Posterior cingulate gyrus (tissue), 11 donors: ENCODE measurements around the gene RAF1.

ENCODE experiments used
- DNase-seq, 10 donors: peaks; one replicate each; pipeline versions ENCODE4 v3.0.0 to v3.0.0-alpha.2; 2020 to 2021; ENCODE audit warnings: mixed read lengths in 3 of 10
- intact Hi-C: fragments of 100-400 bp; cut with DNase I; formaldehyde crosslinking; loops from one replicate; pipeline ENCODE4 v1.15.1; 2023

The RAF1 gene

DNA sequence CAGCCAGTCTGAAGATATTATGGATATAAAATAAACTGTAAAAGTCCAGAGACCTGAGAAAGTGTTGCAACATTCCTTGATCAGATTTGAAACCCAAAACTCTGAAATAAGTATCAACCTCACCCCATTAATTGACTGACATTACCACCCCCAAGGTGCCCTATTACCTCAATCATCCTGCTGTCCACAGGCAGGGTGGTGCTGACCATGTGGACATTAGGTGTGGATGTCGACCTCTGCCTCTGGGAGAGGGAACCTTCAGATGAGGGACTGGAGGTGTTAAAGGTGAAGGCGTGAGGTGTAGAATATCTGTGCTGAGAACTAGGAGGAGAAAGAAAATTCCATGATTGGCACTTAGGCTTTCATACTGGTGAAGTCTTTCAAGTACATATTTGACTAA, 59.9 kb downstream of the RAF1 start:
- DNase-seq = no peak
- intact Hi-C loops = no loop called here

GRCh38 chr3:12601072-12601471, 62.8 kb downstream of the RAF1 start:
- intact Hi-C loops = no loop called here
- DNase-seq = no peak

DNA sequence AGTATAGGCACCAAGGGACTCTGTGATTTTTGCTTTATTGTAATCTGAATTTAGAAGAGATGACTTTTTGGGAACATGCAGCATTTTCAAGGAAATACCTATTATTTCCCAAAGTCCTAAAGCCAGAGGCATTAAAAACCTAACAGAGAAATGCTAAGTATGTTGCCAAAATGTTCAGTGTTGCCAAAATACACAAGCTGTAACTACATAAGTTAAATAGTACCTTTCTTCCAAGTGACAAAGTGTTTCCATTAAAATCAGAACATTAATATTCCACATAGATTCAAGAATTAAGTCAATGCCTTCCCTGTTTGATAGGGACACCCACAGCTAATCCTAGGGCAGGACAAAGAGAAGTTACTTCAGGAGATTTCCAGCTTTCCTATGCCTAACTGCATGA, 65.0 kb downstream of the RAF1 start:
- no peak for DNase-seq
- intact Hi-C loops = no loop called here

- intact Hi-C loops = no loop called here
- DNase-seq = peak in 1 of 10 donors; percentile 21
Observed at GRCh38 chr3:12593473-12593872, 70.4 kb downstream of the RAF1 start.

- no peak for DNase-seq
- intact Hi-C loops = no loop called here
Observed at GRCh38 chr3:12591997-12592715, 71.8 kb downstream of the RAF1 start.

DNA sequence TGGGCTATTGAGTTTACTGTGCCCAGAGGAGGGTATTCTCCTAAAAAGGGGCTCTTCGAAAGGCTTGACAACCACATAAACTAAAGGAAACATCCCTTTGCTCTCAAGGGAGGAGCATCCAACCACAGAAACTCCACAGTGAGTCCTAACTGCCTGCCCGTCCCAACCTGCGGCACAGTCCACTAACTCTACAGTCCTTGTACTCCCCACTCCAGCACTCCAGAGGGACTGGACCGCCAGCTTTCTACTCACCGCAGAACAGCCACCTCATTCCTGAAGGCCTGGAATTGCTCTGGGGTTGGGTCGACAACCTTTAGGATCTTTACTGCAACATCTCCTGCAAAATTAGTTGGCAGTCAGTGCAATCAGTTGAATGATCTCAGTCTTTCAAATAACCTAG, 72.5 kb downstream of the RAF1 start:
- intact Hi-C loops = no loop called here
- no peak for DNase-seq

DNA sequence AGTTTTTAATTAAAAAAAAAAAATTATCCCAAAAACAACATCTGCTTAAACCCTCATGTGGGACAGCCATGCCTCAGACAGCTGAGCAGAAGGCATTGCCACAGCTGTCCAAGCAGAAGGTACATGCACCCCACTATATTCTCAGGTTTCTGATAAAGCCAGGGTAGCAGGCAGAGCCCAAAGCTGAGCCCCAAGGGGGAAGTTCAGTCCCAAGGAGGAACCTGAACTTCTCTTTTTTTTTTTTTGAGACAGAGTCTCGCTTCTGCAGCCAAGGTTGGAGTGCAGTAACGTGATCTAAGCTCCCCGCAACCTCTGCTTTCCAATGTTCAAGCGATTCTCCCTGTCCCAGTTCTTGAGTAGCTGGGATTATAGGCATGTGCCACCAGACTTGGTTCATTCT, 73.8 kb downstream of the RAF1 start:
- DNase-seq = no peak
- intact Hi-C loops = no loop called here

GRCh38 chr3:12588039-12589009, 75.6 kb downstream of the RAF1 start:
- no peak for DNase-seq
- intact Hi-C loops = no loop called here

DNA sequence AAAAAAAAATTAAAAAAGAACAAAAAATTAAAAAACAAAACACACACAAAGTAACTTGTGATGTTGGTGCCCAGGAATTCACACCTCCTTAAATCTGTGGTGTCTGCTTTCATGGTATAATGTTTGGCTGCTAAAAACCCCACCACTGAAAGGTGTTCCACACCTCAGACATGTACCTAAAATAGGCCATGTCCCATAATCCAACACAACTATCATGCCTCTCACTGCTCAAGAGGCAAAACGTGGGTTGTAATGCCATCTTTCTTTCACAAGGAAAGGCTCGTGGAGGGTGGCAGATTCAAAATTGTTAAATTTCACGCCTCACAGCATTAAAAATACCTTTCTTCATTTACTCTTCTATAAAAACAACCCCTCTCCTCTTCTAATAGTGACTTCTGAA, 77.5 kb downstream of the RAF1 start:
- intact Hi-C loops = no loop called here
- no peak for DNase-seq

GRCh38 chr3:12585970-12586369, 77.9 kb downstream of the RAF1 start:
- intact Hi-C loops = no loop called here
- no peak for DNase-seq

GRCh38 chr3:12585181-12585580, 78.7 kb downstream of the RAF1 start:
- intact Hi-C loops = no loop called here
- no peak for DNase-seq

DNA sequence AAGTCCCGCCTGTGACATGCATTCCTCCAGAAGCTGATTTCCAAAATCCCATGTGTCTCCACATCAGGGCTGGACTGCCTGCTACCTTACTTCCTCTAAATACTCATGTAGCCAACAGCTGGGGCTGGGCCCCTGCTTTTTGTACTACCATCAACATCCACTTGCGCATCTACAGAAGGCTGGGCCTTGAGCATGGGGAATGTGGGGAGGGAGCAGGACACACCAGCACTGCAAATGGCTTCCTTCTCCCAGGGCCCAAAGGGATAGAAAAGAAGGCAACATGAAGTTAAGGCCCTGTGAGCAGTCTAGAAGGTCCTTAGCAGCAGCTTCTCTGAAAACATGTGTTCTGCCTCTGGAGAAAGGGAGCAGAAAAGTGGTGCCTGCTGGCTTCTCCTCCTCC, 79.8 kb downstream of the RAF1 start:
- intact Hi-C loops = no loop called here

GRCh38 chr3:12583280-12583679, 80.6 kb downstream of the RAF1 start:
- no peak for DNase-seq
- intact Hi-C loops = no loop called here

More for the DNA sequence above, 79.8 kb downstream of the RAF1 start:
- DNase-seq = no peak

- intact Hi-C loops = no loop called here
- no peak for DNase-seq
Observed at GRCh38 chr3:12582730-12583129, 81.2 kb downstream of the RAF1 start.

- DNase-seq = no peak
- intact Hi-C loops = no loop called here
Observed at GRCh38 chr3:12579905-12580304, 84.0 kb downstream of the RAF1 start.

DNA sequence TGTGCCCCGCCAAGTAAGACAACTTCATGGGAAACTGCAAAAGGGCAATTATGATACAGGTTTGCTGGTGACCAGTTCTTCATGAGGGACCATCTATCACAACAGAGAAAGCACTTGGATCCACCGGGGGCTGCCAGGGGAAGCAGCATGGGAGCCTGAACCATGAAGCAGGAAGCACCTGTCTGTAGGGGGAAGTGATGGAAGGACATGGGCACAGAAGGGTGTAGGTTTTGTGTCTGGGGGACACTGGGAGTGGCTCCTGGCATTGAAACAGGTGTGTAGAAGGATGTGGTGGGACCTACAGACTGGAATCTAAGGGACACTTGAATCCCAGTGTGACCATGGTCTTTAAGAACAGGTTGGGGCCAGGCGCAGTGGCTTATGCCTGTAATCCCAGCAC, 84.5 kb downstream of the RAF1 start:
- DNase-seq = no peak
- intact Hi-C loops = no loop called here

DNA sequence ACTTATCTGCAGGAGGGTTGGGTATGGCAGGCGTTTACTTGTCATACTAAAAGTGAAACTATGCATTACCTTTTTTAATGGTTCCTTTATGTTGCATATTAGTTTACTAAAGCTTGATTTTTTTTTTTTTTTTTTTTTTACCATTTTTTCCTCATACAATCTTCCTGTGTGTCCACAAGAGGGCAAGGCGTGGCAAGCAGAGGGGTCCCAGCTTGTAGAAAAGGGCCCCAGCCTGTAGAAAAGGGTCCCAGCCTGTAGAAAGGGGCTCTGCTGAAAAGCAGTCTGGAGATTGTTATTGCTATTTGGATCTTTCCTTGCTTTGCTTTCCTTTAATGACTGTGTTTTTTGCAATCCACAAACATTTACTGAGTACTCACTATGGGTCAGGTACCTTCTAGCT, 85.2 kb downstream of the RAF1 start:
- no peak for DNase-seq
- intact Hi-C loops = no loop called here

DNA sequence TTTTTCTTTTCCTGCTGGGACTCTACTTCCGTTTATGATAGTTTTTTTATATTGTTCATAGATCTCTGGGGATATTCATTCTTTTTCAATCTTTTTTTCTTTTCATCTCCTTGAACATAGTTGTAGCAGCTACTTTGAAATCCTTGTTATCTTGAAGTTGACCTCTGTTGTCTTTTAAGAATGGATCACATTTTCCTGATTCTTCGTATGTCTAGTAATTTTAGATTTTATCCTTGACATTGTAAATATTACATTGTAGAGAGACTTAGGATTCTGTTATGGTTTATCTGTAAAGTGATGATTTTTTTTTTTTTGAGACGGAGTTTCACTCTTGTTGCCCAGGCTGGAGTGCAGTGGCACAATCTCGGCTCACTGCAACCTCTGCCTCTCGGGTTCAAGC, 86.5 kb downstream of the RAF1 start:
- intact Hi-C loops = no loop called here

GRCh38 chr3:12574661-12575060, 89.3 kb downstream of the RAF1 start:
- intact Hi-C loops = no loop called here
- DNase-seq = no peak

More for the DNA sequence above, 86.5 kb downstream of the RAF1 start:
- no peak for DNase-seq

- DNase-seq = no peak
- intact Hi-C loops = no loop called here
Observed at GRCh38 chr3:12574131-12574530, 89.8 kb downstream of the RAF1 start.

DNA sequence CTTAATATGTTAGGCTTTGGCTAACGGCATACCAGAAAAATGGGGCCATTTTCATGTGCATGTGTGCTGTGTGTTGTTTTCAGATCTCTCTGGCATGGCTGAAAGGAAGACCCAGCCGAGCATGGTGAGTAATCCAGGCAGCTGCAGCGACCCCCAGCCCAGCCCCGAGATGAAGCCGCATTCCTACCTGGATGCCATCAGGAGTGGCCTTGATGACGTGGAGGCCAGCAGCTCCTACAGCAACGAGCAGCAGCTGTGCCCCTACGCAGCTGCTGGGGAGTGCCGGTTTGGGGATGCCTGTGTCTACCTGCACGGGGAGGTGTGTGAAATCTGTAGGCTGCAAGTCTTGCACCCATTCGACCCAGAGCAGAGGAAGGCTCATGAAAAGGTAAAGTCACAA, 91.9 kb downstream of the RAF1 start:
- DNase-seq = no peak
- intact Hi-C loops = no loop called here

DNA sequence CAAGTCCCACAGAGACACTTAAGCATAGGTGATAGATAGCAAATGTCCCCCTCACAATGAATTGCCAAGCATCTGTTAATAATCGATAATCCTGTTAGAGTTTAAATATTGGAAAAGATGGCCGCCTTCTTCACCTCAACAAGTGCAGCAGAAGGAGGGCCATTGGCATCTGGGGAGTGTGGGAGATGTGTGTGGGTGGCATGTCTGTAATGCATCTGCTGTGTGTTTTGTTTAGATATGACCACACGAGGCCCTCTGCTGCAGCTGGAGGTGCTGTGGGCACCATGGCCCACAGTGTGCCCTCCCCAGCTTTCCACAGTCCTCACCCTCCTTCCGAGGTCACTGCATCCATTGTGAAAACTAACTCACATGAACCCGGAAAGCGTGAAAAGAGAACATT, 94.1 kb downstream of the RAF1 start:
- no peak for DNase-seq
- intact Hi-C loops = no loop called here
